GM19463 (cell line): ENCODE measurements around the gene OR5M11.
"Not testable (repeated sequence)": the region's sequence is repeated elsewhere in the genome, so short reads cannot be mapped to it uniquely, and the experiment has no call there.

Experiments used
- ATAC-seq: cut with Tn5 transposase; IDR thresholded peaks from one replicate; pipeline ENCODE4 v1.9.1; 2021; ENCODE audit warnings: mild to moderate bottlenecking, moderate library complexity; ENCODE audit not compliant: unreplicated experiment

Gene OR5M11

DNA sequence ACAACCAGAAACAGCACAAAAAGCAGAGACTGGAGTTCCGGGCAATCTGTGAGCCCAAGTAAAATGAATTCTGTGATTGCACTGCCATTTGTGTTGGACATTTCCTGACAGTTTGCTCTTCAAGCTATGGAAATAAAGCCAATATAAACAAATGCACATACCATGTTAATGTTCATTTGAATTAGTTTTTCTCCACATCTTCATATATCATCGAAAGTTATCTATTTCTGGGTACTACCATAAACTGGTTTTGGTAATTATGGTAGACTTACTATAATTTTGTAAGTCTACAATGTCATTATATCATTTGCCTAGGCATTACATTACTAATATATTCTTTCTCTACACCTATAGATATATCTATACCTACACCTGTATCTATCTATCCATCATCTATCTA, at the start of gene OR5M11:
TSS of gene OR5M11 (minus strand) at position 101 of the 400 bp plus-strand sequence. CDS start at position 101, 0 bp downstream.
- ATAC-seq, result no peak

DNA sequence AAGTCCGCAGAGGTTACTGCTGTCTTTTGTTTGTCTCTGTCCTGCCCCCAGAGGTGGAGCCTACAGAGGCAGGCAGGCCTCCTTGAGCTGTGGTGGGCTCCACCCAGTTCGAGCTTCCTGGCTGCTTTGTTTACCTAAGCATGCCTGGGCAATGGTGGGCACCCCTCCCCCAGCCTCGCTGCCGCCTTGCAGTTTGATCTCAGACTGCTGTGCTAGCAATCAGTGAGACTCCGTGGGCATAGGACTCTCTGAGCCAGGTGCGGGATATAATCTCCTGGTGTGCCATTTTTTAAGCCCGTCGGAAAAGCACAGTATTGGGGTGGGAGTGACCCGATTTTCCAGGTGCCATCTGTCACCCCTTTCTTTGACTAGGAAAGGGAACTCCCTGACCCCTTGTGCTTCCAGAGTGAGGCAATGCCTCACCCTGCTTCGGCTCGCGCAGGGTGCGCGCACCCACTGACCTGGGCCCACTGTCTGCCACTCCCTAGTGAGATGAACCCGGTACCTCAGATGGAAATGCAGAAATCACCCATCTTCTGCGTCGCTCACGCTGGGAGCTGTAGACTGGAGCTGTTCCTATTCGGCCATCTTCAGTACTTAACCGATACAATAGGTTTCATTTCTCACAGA, 49.1 kb upstream of the OR5M11 start:
- not testable (repeated sequence) for ATAC-seq

- no peak for ATAC-seq
These were observed 34.6 kb upstream of the OR5M11 start, which contains the start of gene OR5M10 for GRCh38 chr11:56577621-56578020. Gene OR5M10, minus strand, starts transcription at chr11:56577721. Its CDS starts 0 bp downstream, at chr11:56577721.

- no peak for ATAC-seq
These were observed 15.5 kb upstream of the OR5M11 start for GRCh38 chr11:56558574-56558973.

DNA sequence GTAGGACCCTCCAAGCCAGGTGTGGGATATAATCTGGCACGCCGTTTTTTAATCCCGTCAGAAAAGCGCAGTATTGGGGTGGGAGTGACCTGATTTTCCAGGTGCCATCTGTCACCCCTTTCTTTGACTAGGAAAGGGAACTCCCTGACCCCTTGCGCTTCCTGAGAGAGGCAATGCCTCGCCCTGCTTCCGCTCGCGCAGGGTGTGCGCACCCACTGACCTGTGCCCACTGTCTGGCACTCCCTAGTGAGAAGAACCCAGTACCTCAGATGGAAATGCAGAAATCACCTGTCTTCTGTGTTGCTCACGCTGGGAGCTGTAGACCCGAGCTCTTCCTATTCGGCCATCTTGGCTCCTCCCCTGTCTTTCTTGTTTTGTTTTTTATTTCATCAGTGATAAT, 11.6 kb upstream of the OR5M11 start:
- not testable (repeated sequence) for ATAC-seq

DNA sequence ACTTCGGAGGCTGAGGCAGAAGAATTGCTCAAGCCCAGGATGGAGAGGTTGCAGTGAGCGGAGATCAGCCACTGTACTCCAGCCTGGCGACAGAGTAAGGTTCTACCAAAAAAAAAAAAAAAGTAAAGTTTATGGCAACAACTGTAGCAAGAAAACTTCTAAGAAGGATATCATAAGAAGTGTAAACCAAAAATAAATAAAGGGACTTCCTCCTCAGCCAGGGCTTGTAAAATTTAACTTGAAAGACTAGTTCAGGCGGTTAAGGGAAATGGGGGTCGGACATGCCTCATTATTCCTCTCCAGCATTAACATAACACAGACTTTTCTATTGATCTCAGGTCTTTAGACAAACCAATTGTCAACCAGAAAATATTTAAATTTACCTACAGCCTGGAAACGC, 2.5 kb upstream of the OR5M11 start:
- ATAC-seq, result no peak

- ATAC-seq, result no peak
These were observed 682 bp upstream of the OR5M11 start for GRCh38 chr11:56543739-56544138.

DNA sequence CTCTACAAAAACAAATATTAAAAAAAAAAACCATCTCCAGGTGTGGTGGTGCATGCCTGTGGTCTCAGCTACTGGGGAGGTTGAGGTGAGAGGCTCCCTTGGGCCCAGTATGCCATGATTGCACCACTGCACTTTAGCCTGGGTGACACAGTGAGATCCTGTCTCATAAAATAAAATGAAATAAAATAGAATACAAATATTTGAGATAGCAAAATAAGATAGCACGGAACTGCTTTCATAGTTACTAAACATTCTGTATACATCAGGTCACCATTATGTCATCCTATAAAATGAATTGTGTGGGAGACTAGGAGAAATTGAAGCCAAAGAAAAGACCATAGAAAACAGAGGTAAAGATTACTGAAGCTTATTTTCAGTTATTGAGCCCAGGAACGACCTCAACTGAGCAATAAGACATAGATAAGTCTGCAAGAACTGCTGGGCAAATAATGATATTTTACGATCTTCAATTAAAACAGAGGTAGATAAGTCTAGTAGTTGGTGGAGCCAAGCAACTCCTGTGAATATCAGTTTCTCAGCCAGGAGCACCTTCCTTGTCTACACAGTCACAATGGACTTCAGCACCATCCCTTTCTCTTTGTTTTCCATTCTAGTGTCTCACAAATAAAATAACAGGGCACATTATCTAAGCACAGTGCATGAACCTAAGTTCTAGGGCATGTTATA, 9.9 kb downstream of the OR5M11 start:
- no peak for ATAC-seq

GRCh38 chr11:56531856-56532255, 11.2 kb downstream of the OR5M11 start:
- no peak for ATAC-seq

GRCh38 chr11:56522008-56522407, 21.0 kb downstream of the OR5M11 start:
- ATAC-seq, result no peak

GRCh38 chr11:56513280-56513679, 29.8 kb downstream of the OR5M11 start:
- ATAC-seq, result no peak

DNA sequence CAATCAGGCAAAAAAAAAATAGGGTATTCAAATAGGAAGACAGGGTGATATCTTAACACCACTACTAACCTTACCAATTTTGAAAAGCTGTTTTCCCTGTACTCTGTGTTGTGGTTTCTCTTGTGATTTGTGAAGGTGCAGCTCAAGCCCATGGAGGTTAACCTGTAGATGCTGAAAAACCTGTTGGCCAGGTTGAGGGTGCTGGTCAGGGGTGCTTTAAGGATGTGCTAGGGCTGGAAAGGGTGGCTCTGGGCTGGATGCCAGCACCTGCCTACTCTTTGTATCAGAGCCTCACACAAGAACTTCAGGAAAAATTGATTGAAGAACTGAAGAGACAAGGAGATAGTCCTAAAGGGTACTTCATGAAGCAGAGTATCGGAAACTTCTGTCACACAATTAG, 33.6 kb downstream of the OR5M11 start:
- ATAC-seq, result no peak

- ATAC-seq, result no peak
These were observed 46.0 kb downstream of the OR5M11 start for GRCh38 chr11:56497010-56497409.

- ATAC-seq, result no peak
These were observed 47.9 kb downstream of the OR5M11 start for GRCh38 chr11:56495117-56495516.
